ENCODE results near the gene CDS2.
"Not testable (repeated sequence)": the region's sequence is repeated elsewhere in the genome, so short reads cannot be mapped to it uniquely, and the experiment has no call there.

Gene CDS2

DNA sequence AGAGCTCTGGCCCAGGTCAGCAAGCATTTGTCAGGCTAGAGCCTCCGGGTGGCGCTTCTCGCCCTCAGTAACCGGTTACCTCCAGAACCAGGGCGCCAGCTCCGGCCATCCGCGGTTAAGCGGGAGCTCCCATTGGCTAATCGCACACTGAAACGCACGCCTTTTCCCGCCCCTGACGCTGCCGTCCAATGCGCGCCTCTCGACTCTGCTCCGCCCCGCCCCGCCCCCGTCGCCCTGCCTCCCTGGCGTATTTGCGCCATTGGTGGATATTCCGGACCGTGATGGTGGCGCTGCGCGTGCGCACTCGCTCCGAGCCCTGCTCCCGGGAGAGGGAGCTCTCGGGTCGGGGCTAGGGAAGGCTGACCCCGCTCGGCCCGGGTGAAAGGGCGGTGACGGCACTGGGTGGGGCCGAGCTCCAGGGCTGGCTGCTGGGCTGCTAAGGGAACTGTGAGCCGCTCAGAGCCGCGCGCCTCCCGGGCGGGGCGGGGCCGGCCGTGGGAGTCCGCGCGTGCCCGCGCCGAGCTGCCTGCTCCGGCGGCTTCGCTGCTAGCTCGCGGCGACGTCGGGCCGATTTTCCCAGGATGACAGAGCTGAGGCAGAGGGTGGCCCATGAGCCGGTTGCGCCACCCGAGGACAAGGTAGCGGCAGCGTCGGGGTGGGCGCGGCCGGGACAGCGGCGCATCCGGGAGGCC, at the start of gene CDS2:
Gene CDS2 (plus strand): TSS at position 497 of the 692 bp plus-strand sequence. CDS start 85 bp downstream, at position 582.
- FAIRE-seq, result peak; percentile 97

DNA sequence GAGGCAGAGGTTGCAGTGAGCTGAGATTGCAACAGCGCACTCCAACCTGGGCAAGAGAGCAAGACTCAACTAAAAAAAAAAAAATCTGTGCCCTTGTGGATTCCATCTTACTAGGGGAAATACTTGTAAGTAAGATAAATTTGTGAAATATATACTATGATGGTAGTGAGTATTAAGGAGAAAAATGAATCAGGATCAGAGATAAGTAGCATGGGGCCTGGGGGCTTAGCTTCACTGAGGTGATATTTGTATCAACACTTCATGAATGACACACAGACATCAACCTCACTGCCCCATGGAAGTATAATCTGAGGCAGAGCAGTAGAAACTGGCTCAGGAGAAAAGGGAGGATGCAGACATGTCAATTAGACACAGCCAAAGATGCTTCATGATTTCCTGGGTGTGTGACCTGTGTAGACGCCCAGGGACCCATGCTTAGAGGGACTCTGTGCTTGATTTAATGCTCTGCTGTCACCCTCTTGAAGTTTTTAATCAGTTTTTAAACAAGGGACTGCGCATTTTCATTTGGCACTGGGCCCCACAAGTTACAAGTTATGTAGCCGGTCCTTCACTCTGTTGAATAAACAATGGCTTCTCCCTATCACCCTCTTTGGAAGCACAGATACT, 48.9 kb upstream of the CDS2 start:
- no peak for FAIRE-seq

GRCh38 chr20:5078399-5078958, 48.3 kb upstream of the CDS2 start:
- FAIRE-seq, result no peak

GRCh38 chr20:5080384-5080877, 46.4 kb upstream of the CDS2 start:
- no peak for FAIRE-seq

- FAIRE-seq, result no peak
Measured at GRCh38 chr20:5085380-5085779, 41.4 kb upstream of the CDS2 start.

GRCh38 chr20:5088688-5089087, 38.1 kb upstream of the CDS2 start:
- no peak for FAIRE-seq

DNA sequence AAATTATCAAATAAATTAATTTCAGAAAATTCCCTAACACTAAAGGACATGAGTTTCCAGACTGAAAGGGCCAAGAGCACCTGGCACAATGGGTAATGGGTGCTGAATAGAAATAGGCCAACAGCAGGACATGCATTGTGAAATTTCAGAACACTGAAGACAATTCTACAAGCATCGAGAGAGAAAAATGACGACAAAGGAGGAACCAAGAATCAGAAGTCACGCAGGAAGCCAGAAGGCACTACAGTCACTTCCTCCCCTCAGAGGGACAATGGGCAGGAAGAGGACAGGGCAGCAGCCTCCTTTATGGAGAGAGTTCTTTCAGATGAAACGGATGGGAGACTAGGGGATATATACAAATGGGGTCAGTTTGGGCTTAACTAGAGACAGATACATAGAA, 36.6 kb upstream of the CDS2 start:
- no peak for FAIRE-seq

- no peak for FAIRE-seq
Measured at GRCh38 chr20:5091902-5092301, 34.9 kb upstream of the CDS2 start.

DNA sequence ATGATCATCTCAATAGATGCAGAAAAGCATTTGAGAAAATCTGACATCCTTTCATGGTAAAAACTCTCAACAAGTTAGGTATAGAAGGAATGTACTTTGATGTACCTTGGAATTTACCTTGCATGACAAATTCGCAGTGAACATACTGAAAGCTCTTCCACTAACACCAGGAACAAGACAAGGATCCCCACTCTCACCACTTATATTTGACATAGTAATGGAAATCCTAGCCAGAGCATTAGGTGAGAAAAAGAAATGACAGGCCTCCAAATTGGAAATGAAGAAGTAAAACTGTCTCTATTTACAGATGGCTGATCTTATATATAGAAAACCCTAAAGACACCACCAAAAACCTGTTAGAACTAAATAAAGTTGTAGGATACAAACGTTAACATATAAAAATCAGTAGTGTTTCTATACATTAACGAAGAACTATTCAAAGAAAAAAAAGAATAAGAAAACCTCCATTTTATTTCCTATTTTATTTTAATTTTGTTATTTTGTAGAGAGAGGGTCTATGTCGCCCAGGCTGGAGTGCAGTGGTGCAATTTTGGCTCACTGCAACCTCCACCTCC, 34.0 kb upstream of the CDS2 start:
- no peak for FAIRE-seq

- FAIRE-seq, result no peak
Measured at GRCh38 chr20:5095454-5095853, 31.4 kb upstream of the CDS2 start.

- FAIRE-seq, result no peak
Measured at GRCh38 chr20:5095931-5096330, 30.9 kb upstream of the CDS2 start.

DNA sequence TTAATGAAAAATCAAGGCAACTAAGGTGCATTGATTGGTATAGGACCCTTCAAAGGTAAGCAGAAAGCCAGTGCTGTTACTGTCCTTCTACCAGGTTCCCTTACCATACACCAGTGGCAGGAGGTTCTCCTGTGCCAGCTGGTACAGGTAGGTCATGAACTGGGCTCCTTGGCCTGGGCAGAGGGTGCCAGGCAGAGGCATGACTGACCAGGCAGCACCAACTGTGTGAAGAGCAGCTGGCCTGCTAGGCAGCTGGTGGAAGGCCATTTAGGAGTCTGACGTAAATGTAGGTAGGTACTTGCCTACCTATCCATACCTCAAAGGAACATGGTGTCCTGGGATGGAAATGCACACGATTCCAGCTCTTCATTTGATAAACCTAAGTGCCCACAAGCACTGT, 30.3 kb upstream of the CDS2 start:
- FAIRE-seq, result no peak

DNA sequence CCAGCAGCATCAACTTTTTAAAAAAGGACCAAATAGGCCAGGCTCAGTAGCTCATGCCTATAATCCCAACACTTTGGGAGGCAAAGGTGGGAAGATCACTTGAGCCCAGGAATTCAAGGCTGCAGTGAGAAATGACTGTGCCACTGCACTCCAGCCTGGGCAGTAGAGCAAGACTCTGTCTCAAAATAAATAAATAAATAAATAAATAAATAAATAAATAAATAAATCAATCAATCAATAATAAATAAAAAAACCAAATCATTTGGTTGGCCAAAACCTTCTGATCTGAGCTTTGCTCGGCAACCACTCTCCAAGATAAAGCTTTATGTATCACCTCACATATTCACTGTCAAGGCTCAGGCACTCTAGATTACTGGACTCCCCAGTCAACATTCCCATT, 27.8 kb upstream of the CDS2 start:
- not testable (repeated sequence) for FAIRE-seq

GRCh38 chr20:5099909-5100308, 26.9 kb upstream of the CDS2 start:
- not testable (repeated sequence) for FAIRE-seq

DNA sequence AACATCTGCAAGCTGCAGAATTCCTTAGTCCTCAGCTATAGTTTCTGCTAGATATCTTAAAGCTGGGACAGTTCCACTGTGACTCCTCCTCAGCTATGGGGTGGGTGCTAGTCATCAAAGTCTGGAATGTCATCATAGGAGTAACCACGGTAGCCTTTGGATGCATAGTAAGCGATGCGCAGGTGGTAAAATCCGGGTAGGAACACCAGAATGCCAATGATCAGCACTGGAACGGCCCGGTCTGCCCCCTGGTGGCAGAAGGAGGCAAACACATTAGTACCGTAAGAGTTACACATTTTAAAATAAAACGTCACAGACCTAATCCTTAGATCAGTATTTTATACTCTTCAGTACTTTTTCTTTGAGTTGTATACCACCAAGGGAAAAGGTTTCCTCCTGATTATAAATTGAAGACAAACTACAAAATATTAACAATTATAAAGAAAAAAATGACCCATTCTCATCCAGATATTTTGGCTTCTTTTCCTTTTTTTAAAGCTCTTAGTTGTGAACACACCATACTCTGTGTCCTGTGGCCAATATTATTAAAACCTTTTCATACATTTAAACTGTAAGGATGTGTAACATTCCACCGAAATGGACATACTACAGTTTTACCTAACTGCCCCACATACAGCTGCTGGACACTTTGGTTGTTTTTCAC, 26.0 kb upstream of the CDS2 start:
- peak; percentile 76 for FAIRE-seq

DNA sequence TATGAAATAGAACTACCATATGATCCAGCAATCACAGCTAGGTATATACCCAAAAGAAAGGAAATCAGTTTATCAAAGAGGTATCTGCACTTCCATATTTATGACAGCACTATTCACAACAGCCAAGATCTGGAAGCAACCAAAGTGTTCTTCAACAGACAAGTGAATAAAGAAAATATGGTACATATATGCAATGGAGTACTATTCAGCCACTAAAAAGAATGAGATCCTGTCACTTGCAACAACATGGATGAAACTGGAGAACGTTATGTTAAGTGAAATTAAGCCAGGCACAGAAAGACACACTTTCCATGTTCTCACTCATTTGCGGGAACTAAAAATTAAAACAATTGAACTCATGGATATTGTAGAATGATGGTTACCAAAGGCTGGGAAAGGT, 22.3 kb upstream of the CDS2 start:
- FAIRE-seq, result no peak

- no peak for FAIRE-seq
Measured at GRCh38 chr20:5109276-5109675, 17.5 kb upstream of the CDS2 start.

- no peak for FAIRE-seq
Measured at GRCh38 chr20:5113615-5113986, 13.2 kb upstream of the CDS2 start.

GRCh38 chr20:5114403-5114802, 12.4 kb upstream of the CDS2 start:
- no peak for FAIRE-seq

DNA sequence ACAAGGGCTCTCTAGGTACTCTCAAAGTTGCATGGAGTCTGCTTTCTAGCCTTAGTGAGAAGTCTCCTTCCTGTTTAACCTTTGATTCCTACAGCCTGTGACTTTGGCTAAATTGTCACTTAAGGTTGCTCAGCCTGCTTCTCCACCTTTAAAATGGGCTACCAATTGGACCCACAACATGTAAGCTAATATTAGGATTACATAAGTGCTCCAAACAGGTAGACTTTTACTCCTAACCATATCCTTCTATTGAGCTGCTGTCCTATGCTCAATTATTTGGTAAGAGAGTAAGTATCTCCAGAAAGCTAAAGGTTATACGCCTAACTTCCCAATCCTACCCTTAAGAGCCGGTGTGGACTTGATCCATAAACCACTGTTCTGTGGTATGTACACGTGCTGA, 9.9 kb upstream of the CDS2 start:
- no peak for FAIRE-seq

- no peak for FAIRE-seq
Measured at GRCh38 chr20:5118220-5119142, 8.3 kb upstream of the CDS2 start.

GRCh38 chr20:5119143-5119434, 7.7 kb upstream of the CDS2 start:
- FAIRE-seq, result no peak
